ENCODE measurements around the gene SLC25A36.
"Not testable (repeated sequence)": the region's sequence is repeated elsewhere in the genome, so short reads cannot be mapped to it uniquely, and the experiment has no call there.

DNA sequence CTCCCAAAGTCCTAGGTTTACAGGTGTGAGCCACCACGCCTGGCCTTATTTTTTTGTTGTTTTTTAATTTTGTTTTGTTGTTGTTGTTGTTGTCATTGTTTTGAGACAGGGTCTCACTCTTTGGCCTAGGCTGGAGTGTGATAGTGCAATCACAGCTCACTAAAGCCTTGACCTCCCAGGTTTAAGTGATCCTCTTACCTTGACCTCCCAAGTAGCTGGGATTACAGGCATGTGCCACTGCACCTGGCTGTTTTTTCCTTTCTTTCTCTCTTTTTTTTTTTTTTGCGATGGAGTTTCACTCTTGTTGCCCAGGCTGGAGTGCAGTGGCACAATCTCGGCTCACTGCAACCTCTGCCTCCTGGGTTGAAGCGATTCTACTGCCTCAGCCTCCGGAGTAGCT lies 10.1 kb downstream of the SLC25A36 start:
- TF ChIP-seq CTCF, EZH2, EZH2phosphoT487 (IDR thresholded peaks at IDR 0.05): not testable (repeated sequence)
